ENCODE data around the gene DAD1. TPM values are rescaled to one million over a fixed set of nuclear protein-coding genes. Genes with fewer than 3 reads are reported as not detected.

Gene DAD1

GRCh38 chr14:22515929-22516328 lies 73.1 kb downstream of the DAD1 start:
- Histone ChIP-seq H3K18ac (ENCODE audit: low read length) (no peak overlapping the region), H2BK15ac (replicated peaks; ENCODE audit: low read depth) (no peak overlapping the region), H3K27me3 (ENCODE audit: insufficient read depth, low read length, poor library complexity) (no peaks in the 10 kb centered on the region), H3K79me1 (ENCODE audit: low read length) (no peaks in the 10 kb centered on the region), H2BK5ac (ENCODE audit: low read length) (no peak overlapping the region), H3K4ac (ENCODE audit: low read depth, low read length) (no peak overlapping the region), H3K27ac (ENCODE audit: low read depth, low read length) (no peak overlapping the region), H2AK5ac (ENCODE audit: low read length) (no peak overlapping the region), H3K9ac (ENCODE audit: low read length) (no peak overlapping the region), H3K4me1 (ENCODE audit: control insufficient read depth, low read depth, low read length) (peaks cover 2% of the 10 kb centered on the region), H4K5ac (ENCODE audit: low read length) (no peak overlapping the region), H3K4me2 (ENCODE audit: low read length) (no peak overlapping the region), H2BK120ac (ENCODE audit: low read depth, low read length) (no peak overlapping the region), H3K36me3 (ENCODE audit: control insufficient read depth, insufficient read depth, low read length) (no peaks in the 10 kb centered on the region), H3K79me2 (ENCODE audit: control insufficient read depth, insufficient read depth, low read length) (no peaks in the 10 kb centered on the region), H3K23ac (ENCODE audit: low read length) (no peak overlapping the region), H3K56ac (ENCODE audit: low read length) (no peak overlapping the region), H4K8ac (ENCODE audit: low read depth, low read length) (no peak overlapping the region), H3K4me3 (ENCODE audit: low read length) (no peak overlapping the region)
- no peak for DNase-seq
- WGBS (ENCODE audit: extremely low coverage, insufficient coverage, low lambda C conversion rate) = no CpG with 5 or more reads among the region's 2 CpGs

Small RNAs within 50 kb of the gene (small RNA-seq; reads per million reads assigned to genes)
- gene TRAJ1 (ENCODE audit: insufficient read depth) (not detected), gene TRAJ10 (ENCODE audit: insufficient read depth) (not detected), gene TRAJ11 (ENCODE audit: insufficient read depth) (not detected), gene TRAJ12 (ENCODE audit: insufficient read depth) (not detected), gene TRAJ13 (ENCODE audit: insufficient read depth) (not detected), gene TRAJ14 (ENCODE audit: insufficient read depth) (not detected), gene TRAJ16 (ENCODE audit: insufficient read depth) (not detected), gene TRAJ17 (ENCODE audit: insufficient read depth) (not detected), gene TRAJ18 (ENCODE audit: insufficient read depth) (not detected), gene TRAJ19 (ENCODE audit: insufficient read depth) (not detected), gene TRAJ2 (ENCODE audit: insufficient read depth) (not detected), gene TRAJ20 (ENCODE audit: insufficient read depth) (not detected), gene TRAJ21 (ENCODE audit: insufficient read depth) (not detected), gene TRAJ22 (ENCODE audit: insufficient read depth) (not detected), gene TRAJ23 (ENCODE audit: insufficient read depth) (not detected), gene TRAJ24 (ENCODE audit: insufficient read depth) (not detected), gene TRAJ25 (ENCODE audit: insufficient read depth) (not detected), gene TRAJ26 (ENCODE audit: insufficient read depth) (not detected), gene TRAJ27 (ENCODE audit: insufficient read depth) (not detected), gene TRAJ28 (ENCODE audit: insufficient read depth) (not detected), gene TRAJ3 (ENCODE audit: insufficient read depth) (not detected), gene TRAJ4 (ENCODE audit: insufficient read depth) (not detected), gene TRAJ5 (ENCODE audit: insufficient read depth) (not detected), gene TRAJ6 (ENCODE audit: insufficient read depth) (not detected), gene TRAJ7 (ENCODE audit: insufficient read depth) (not detected), gene TRAJ8 (ENCODE audit: insufficient read depth) (not detected), gene TRAJ9 (ENCODE audit: insufficient read depth) (not detected)
